Neural cell (in vitro differentiated cells): Measurements from ENCODE around the gene EPHX1. TPM values are rescaled to one million over a fixed set of nuclear protein-coding genes. Genes with fewer than 3 reads are reported as not detected.

Source experiments
- H2AFZ ChIP-seq: fragments of 200-600, 300-800 bp; sonication (generic), shearing (Covaris generic); 2 replicates; pipeline ENCODE4 v1.6.0; 2014; ENCODE audit warnings: low read depth, mild to moderate bottlenecking, antibody characterized with exemption, low read length, moderate library complexity
- H3F3A ChIP-seq: fragments of 200-600 bp; shearing (Covaris generic); 2 replicates; pipeline ENCODE4 v1.6.1; 2016; ENCODE audit warnings: mild to moderate bottlenecking, moderate library complexity, mixed read lengths, antibody characterized with exemption, low read length; ENCODE audit not compliant: insufficient read depth, poor library complexity, severe bottlenecking
- H3K27ac ChIP-seq: fragments of 200-600, 300-800 bp; sonication (generic), shearing (Covaris generic); 2 replicates; pipeline ENCODE4 v1.5.1; 2014; ENCODE audit warnings: mild to moderate bottlenecking, low read length, moderate library complexity
- H3K27me3 ChIP-seq: fragments of 300-800, 200-600 bp; sonication (generic), shearing (Covaris generic); 2 replicates; pipeline ENCODE4 v1.6.0; 2014; ENCODE audit warnings: mild to moderate bottlenecking, low read depth, low read length, moderate library complexity; ENCODE audit not compliant: insufficient read depth
- H3K36me3 ChIP-seq: fragments of 300-800, 200-600 bp; sonication (generic), shearing (Covaris generic); 2 replicates; pipeline ENCODE4 v1.5.1; 2014; ENCODE audit warnings: mild to moderate bottlenecking, antibody characterized with exemption, low read length, moderate library complexity; ENCODE audit not compliant: insufficient read depth
- H3K4me2 ChIP-seq: fragments of 300-800, 200-600 bp; sonication (generic), shearing (Covaris generic); 2 replicates; pipeline ENCODE4 v1.6.0; 2014; ENCODE audit warnings: mild to moderate bottlenecking, low read length
- H3K4me3 ChIP-seq: fragments of 300-800, 200-600 bp; sonication (generic), shearing (Covaris generic); 2 replicates; pipeline ENCODE4 v1.5.1; 2014; ENCODE audit warnings: mild to moderate bottlenecking, low read length, moderate library complexity
- H3K79me2 ChIP-seq: fragments of 200-600 bp; shearing (Covaris generic); replicated peaks from 2 replicates; pipeline ENCODE4 v1.6.0; 2014; ENCODE audit warnings: mild to moderate bottlenecking, low read length, moderate library complexity; ENCODE audit not compliant: insufficient read depth
- H3K9ac ChIP-seq: fragments of 300-800, 200-600 bp; sonication (generic), shearing (Covaris generic); 2 replicates; pipeline ENCODE4 v1.6.1; 2016; ENCODE audit warnings: mild to moderate bottlenecking, low read length, mixed read lengths
- H3K9me2 ChIP-seq: fragments of 200-600 bp; shearing (Covaris generic); 2 replicates; pipeline ENCODE4 v1.6.1; 2016; ENCODE audit warnings: mild to moderate bottlenecking, low read length, mixed read lengths; ENCODE audit not compliant: insufficient read depth
- H3K9me3 ChIP-seq: fragments of 200-600, 300-800 bp; sonication (generic), shearing (Covaris generic); 2 replicates; pipeline ENCODE4 v1.6.1; 2016; ENCODE audit warnings: mild to moderate bottlenecking, mixed run types, low read length, moderate library complexity, mixed read lengths
- H4K20me1 ChIP-seq: fragments of 200-600 bp; shearing (Covaris generic); 2 replicates; pipeline ENCODE4 v1.6.1; 2016; ENCODE audit warnings: mild to moderate bottlenecking, mixed run types; ENCODE audit not compliant: insufficient read depth
- EP300 ChIP-seq: fragments of 450-650 bp; conservative IDR thresholded peaks from 2 replicates; pipeline ENCODE4 v1.6.1; 2014; ENCODE audit warnings: antibody characterized with exemption, mild to moderate bottlenecking, moderate library complexity; ENCODE audit not compliant: poor library complexity, severe bottlenecking
- EZH2 ChIP-seq: fragments of 200-600, 300-800 bp; shearing (Covaris generic), sonication (generic); IDR thresholded peaks from 2 replicates; pipeline ENCODE4 v1.6.1; 2014; ENCODE audit warnings: antibody characterized with exemption, low read length, borderline replicate concordance, mild to moderate bottlenecking; ENCODE audit not compliant: insufficient read depth, poor library complexity, severe bottlenecking
- MXI1 ChIP-seq: fragments of 450-650 bp; conservative IDR thresholded peaks from 2 replicates; pipeline ENCODE4 v1.6.1; 2014; ENCODE audit warnings: antibody characterized with exemption, mild to moderate bottlenecking; ENCODE audit not compliant: poor library complexity, severe bottlenecking
- POLR2AphosphoS5 ChIP-seq: IDR thresholded peaks from 2 replicates; pipeline ENCODE4 v1.6.1; 2012
- RAD21 ChIP-seq: fragments of 450-650 bp; conservative IDR thresholded peaks from 2 replicates; pipeline ENCODE4 v1.6.1; 2014; ENCODE audit warnings: antibody characterized with exemption, mild to moderate bottlenecking, moderate library complexity
- SMC3 ChIP-seq: fragments of 450-650 bp; conservative IDR thresholded peaks from 2 replicates; pipeline ENCODE4 v1.6.1; 2014; ENCODE audit warnings: antibody characterized with exemption, mild to moderate bottlenecking, moderate library complexity; ENCODE audit not compliant: poor library complexity
- TAF1 ChIP-seq: IDR thresholded peaks from 2 replicates; pipeline ENCODE4 v1.6.1; 2012; ENCODE audit warnings: low read depth
- polyA plus RNA-seq: library from polyadenylated mRNA; depleted of rRNA; stranded (reverse); fragments of >200 nt; gene quantifications from 2 replicates; pipeline ENCODE4 v1.2.3, GENCODE V29; 2014
- TF ChIP-seq, protein P1 (sequence below): fragments of 450-650 bp; IDR thresholded peaks from 2 replicates; pipeline ENCODE4 v1.5.1; 2014; ENCODE audit warnings: antibody characterized with exemption, mild to moderate bottlenecking, moderate library complexity; ENCODE audit not compliant: poor library complexity, severe bottlenecking
- TF ChIP-seq, protein P2 (sequence below): IDR thresholded peaks from 2 replicates; pipeline ENCODE4 v1.6.1; 2012; ENCODE audit warnings: borderline replicate concordance

Gene EPHX1
- polyA plus RNA-seq, 1 donor from 2014 or later = 8.7 TPM

DNA sequence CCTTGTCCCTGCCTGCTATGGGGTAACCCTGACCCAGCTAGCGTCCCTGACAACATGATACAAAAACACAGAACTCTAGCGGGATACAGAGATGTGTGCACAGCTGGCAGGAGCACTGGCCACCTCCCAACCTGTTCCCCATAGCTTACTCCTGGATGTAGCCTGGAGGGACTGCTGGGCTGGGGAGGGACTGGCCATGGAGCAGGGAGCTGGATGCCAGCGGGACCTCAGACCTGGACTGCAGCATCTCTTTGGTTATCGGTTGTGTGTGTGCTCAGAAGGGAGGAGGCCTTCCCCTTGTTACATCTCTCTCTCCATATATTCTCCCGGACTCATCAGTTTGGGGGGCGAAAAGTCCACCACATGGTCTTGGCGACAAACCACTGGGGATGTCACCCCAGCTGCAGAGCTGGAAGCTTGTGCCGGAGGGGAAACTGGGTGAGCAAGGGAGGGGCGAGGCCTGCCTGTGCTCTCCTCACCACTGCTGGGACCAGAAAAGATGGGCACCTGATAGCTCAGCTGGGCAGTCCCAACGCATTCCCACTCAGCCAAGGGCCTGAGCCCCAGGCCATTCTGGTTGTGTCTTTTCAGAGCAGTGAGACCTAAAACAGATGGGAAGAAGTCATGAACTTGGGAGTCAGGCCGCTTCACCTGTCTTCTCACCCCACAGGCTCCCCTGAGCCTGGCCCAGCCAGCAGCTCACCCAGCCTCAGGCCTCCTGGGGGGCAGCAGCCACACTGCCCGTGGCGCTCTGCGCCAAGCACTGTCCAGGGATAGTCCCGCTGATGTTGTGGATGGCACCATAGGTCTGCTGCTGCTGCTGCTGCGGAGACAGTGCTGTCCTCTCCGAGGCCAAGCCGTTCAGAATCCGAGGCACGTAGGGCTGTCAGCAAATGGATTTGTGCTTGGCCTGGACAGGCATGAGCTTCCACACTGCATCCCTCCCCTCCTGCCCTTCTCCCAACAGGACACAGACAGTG is 36.7 kb downstream of the EPHX1 start:
- Histone ChIP-seq H3K9me2 (no peaks in the 10 kb centered on the region), H3K36me3 (no peaks in the 10 kb centered on the region), H4K20me1 (no peaks in the 10 kb centered on the region), H3K9me3 (no peaks in the 10 kb centered on the region), H3K79me2 (no peaks in the 10 kb centered on the region), H3K9ac (no peak overlapping the region), H3K27ac (no peak overlapping the region), H3F3A (no peaks in the 10 kb centered on the region), H3K27me3 (no peaks in the 10 kb centered on the region), H2AFZ (no peak overlapping the region), H3K4me3 (no peak overlapping the region), H3K4me2 (no peak overlapping the region)
- TF ChIP-seq, protein P1, sequence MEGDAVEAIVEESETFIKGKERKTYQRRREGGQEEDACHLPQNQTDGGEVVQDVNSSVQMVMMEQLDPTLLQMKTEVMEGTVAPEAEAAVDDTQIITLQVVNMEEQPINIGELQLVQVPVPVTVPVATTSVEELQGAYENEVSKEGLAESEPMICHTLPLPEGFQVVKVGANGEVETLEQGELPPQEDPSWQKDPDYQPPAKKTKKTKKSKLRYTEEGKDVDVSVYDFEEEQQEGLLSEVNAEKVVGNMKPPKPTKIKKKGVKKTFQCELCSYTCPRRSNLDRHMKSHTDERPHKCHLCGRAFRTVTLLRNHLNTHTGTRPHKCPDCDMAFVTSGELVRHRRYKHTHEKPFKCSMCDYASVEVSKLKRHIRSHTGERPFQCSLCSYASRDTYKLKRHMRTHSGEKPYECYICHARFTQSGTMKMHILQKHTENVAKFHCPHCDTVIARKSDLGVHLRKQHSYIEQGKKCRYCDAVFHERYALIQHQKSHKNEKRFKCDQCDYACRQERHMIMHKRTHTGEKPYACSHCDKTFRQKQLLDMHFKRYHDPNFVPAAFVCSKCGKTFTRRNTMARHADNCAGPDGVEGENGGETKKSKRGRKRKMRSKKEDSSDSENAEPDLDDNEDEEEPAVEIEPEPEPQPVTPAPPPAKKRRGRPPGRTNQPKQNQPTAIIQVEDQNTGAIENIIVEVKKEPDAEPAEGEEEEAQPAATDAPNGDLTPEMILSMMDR = no peak
- no peak for TF ChIP-seq RAD21
- no peak for TF ChIP-seq EP300
- TF ChIP-seq TAF1 = no peak
- no peak for TF ChIP-seq MXI1
- TF ChIP-seq EZH2 = no peak
- TF ChIP-seq, protein P2, sequence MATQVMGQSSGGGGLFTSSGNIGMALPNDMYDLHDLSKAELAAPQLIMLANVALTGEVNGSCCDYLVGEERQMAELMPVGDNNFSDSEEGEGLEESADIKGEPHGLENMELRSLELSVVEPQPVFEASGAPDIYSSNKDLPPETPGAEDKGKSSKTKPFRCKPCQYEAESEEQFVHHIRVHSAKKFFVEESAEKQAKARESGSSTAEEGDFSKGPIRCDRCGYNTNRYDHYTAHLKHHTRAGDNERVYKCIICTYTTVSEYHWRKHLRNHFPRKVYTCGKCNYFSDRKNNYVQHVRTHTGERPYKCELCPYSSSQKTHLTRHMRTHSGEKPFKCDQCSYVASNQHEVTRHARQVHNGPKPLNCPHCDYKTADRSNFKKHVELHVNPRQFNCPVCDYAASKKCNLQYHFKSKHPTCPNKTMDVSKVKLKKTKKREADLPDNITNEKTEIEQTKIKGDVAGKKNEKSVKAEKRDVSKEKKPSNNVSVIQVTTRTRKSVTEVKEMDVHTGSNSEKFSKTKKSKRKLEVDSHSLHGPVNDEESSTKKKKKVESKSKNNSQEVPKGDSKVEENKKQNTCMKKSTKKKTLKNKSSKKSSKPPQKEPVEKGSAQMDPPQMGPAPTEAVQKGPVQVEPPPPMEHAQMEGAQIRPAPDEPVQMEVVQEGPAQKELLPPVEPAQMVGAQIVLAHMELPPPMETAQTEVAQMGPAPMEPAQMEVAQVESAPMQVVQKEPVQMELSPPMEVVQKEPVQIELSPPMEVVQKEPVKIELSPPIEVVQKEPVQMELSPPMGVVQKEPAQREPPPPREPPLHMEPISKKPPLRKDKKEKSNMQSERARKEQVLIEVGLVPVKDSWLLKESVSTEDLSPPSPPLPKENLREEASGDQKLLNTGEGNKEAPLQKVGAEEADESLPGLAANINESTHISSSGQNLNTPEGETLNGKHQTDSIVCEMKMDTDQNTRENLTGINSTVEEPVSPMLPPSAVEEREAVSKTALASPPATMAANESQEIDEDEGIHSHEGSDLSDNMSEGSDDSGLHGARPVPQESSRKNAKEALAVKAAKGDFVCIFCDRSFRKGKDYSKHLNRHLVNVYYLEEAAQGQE = no peak
- no peak for TF ChIP-seq SMC3
- TF ChIP-seq POLR2AphosphoS5 = no peak

DNA sequence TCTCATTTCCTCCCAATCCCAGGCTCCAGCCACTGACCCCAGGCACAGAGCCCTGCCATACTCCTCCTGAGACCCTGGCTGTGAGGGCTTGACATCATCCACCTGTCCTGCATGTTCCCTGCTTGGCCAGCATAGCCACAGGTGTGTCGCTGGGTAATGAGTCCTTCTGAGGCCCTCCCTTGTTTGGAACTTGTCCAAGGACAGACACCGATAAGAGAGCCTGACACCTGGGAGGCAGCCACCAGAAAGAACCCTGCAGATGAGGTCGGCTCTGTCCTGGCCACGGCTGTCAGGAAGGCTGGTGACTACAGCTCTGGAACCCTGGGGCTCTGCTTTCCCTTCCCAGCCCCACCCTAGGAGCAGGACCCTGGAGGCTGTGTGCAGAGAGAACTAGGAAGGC is 37.7 kb downstream of the EPHX1 start:
- Histone ChIP-seq H3K4me2 (no peak overlapping the region), H3K79me2 (no peaks in the 10 kb centered on the region), H2AFZ (no peak overlapping the region), H4K20me1 (no peaks in the 10 kb centered on the region), H3K9me3 (no peaks in the 10 kb centered on the region), H3K36me3 (no peaks in the 10 kb centered on the region), H3K27me3 (no peaks in the 10 kb centered on the region), H3K9ac (no peak overlapping the region), H3F3A (no peaks in the 10 kb centered on the region), H3K27ac (no peak overlapping the region), H3K9me2 (no peaks in the 10 kb centered on the region), H3K4me3 (no peak overlapping the region)
- TF ChIP-seq TAF1 = no peak
- TF ChIP-seq, protein P2 = no peak
- no peak for TF ChIP-seq POLR2AphosphoS5
- no peak for TF ChIP-seq MXI1
- TF ChIP-seq EZH2 = no peak
- TF ChIP-seq EP300 = no peak
- TF ChIP-seq, protein P1 = no peak
- TF ChIP-seq SMC3 = no peak
- no peak for TF ChIP-seq RAD21
